HepG2 (cell line): ENCODE measurements around the gene HOXD9. TPM values are rescaled to one million over a fixed set of nuclear protein-coding genes. Genes with fewer than 3 reads are reported as not detected.

Source experiments
- ATAC-seq: fragments of 200-7000 bp; cut with Tn5 transposase; 3 replicates; pipeline ENCODE4 v1.9.1; 2020; ENCODE audit warnings: mild to moderate bottlenecking, moderate library complexity
- BruUV-seq: library from RNA; stranded (reverse); fragments of 400-500 nt; replicated peaks from 2 replicates; lab custom pipeline; 2021; lab: Mats Ljungman, UMichigan
- CTCF ChIA-PET: fragments of 300-600 bp; formaldehyde crosslinking; extraction: SDS; loops from one replicate; lab custom pipeline; 2021; ENCODE audit warnings: low total read pairs, inconsistent platforms, low intra/inter-chr PET ratio; lab: Yijun Ruan, JAX
- POLR2A ChIA-PET: fragments of 350-600 bp; sonication (Branson Sonifier 250); formaldehyde crosslinking; loops from one replicate; lab custom pipeline; 2020; ENCODE audit warnings: antibody characterized with exemption, inconsistent platforms; lab: Yijun Ruan, JAX
- DNase-seq: peaks from one replicate; pipeline ENCODE4 v3.0.0-alpha.2; 2015; ENCODE audit warnings: low spot score
- FAIRE-seq: peaks from 3 replicates; lab custom pipeline; 2011; peaks lifted over from hg19 to GRCh38; lab: Jason Lieb, UNC
- H2AFZ ChIP-seq: one replicate; pipeline ENCODE4 v1.6.1; 2011; ENCODE audit warnings: low read length, inconsistent platforms
- H3K27ac ChIP-seq: fragments of 300-600 bp; 3 replicates; pipeline ENCODE4 v1.8.0; 2011; ENCODE audit warnings: mixed run types, mild to moderate bottlenecking, mixed read lengths, low read length, inconsistent platforms; ENCODE audit not compliant: insufficient read depth; ENCODE audit errors: extremely low read length
- H3K27me3 ChIP-seq, 2 experiments: fragments of 200-600 bp in 1 of 2; 2 replicates in 1 of 2; 3 replicates in 1 of 2; pipeline versions ENCODE4 v1.6.0 to v1.8.0; 2011; ENCODE audit warnings: low read length in 2 of 2, mild to moderate bottlenecking in 2 of 2, moderate library complexity in 2 of 2, inconsistent platforms in 1 of 2; ENCODE audit not compliant: insufficient read depth in 2 of 2, control insufficient read depth in 1 of 2
- H3K36me3 ChIP-seq, 2 experiments: fragments of 200-600 bp in 1 of 2; replicated peaks in 1 of 2; 2 replicates in 1 of 2; 3 replicates in 1 of 2; pipeline versions ENCODE4 v1.5.1 to v1.8.0; 2011; ENCODE audit warnings: low read length in 2 of 2, inconsistent platforms in 1 of 2; ENCODE audit not compliant: insufficient read depth in 2 of 2, control insufficient read depth in 1 of 2
- H3K4me1 ChIP-seq: 2 replicates; pipeline ENCODE4 v1.5.1; 2012; ENCODE audit warnings: low read length, inconsistent platforms; ENCODE audit not compliant: insufficient read depth
- H3K4me2 ChIP-seq: 2 replicates; pipeline ENCODE4 v1.6.0; 2011; ENCODE audit warnings: low read depth, low read length, inconsistent platforms
- H3K4me3 ChIP-seq, 3 experiments: fragments of 200-600 bp in 1 of 3; sonication (generic), shearing (Covaris generic) in 1 of 3; replicated peaks in 1 of 3; 2 replicates each; pipeline ENCODE4 v1.5.1; 2011 to 2016; ENCODE audit warnings: low read length in 3 of 3, inconsistent platforms in 2 of 3, low read depth in 2 of 3, mild to moderate bottlenecking in 2 of 3, control low read depth in 1 of 3, mixed read lengths in 1 of 3; ENCODE audit not compliant: insufficient read depth in 1 of 3
- H3K79me2 ChIP-seq: one replicate; pipeline ENCODE4 v1.6.1; 2011; ENCODE audit warnings: low read length, inconsistent platforms; ENCODE audit not compliant: insufficient read depth
- H3K9ac ChIP-seq: 2 replicates; pipeline ENCODE4 v1.6.0; 2011; ENCODE audit warnings: mild to moderate bottlenecking, low read depth, low read length, inconsistent platforms; ENCODE audit not compliant: insufficient read depth
- H3K9me3 ChIP-seq: 2 replicates; pipeline ENCODE4 v1.5.1; 2012; ENCODE audit warnings: mild to moderate bottlenecking, low read length
- H4K20me1 ChIP-seq: 2 replicates; pipeline ENCODE4 v1.6.0; 2011; ENCODE audit warnings: inconsistent platforms, mild to moderate bottlenecking, low read length, moderate library complexity; ENCODE audit not compliant: insufficient read depth
- ARHGAP35 ChIP-seq: sonication (generic); formaldehyde crosslinking; IDR thresholded peaks from 2 replicates; pipeline ENCODE4 v1.9.0; 2022; ENCODE audit warnings: mild to moderate bottlenecking, inconsistent platforms, moderate library complexity, missing genetic modification reagents, borderline replicate concordance
- NCOA1 ChIP-seq: sonication (generic); formaldehyde crosslinking; IDR thresholded peaks from 2 replicates; pipeline ENCODE4 v1.9.0; 2021; ENCODE audit warnings: missing genetic modification reagents
- NFKBIZ ChIP-seq: IDR thresholded peaks from 2 replicates; pipeline ENCODE4 v1.6.1; 2018; ENCODE audit warnings: missing genetic modification reagents, missing compliant biosample characterization
- RARG ChIP-seq: sonication (generic); formaldehyde crosslinking; IDR thresholded peaks from 2 replicates; pipeline ENCODE4 v1.4.0; 2020; ENCODE audit warnings: low read depth, mild to moderate bottlenecking, missing genetic modification reagents
- SMC3 ChIP-seq: IDR thresholded peaks from 2 replicates; pipeline ENCODE4 v1.6.1; 2011; ENCODE audit warnings: low read length, improper control_type of control experiment
- SRSF9 ChIP-seq: fragments of 200-400 bp; formaldehyde crosslinking; IDR thresholded peaks from 2 replicates; pipeline ENCODE4 v1.6.1; 2018; ENCODE audit warnings: borderline replicate concordance, mild to moderate bottlenecking, low read depth, low read length; ENCODE audit not compliant: insufficient read depth, poor library complexity, severe bottlenecking
- ZBTB7A ChIP-seq: sonication (generic); formaldehyde crosslinking; IDR thresholded peaks from 2 replicates; pipeline ENCODE4 v1.8.0; 2022; ENCODE audit warnings: mild to moderate bottlenecking, missing genetic modification reagents
- ZFP1 ChIP-seq: IDR thresholded peaks from 2 replicates; pipeline ENCODE4 v1.6.1; 2016
- ZNF225 ChIP-seq: sonication (generic); formaldehyde crosslinking; IDR thresholded peaks from 2 replicates; pipeline ENCODE4 v1.4.0; 2020; ENCODE audit warnings: mild to moderate bottlenecking, missing genetic modification reagents
- ZNF230 ChIP-seq: sonication (generic); formaldehyde crosslinking; IDR thresholded peaks from 2 replicates; pipeline ENCODE4 v1.4.0; 2020; ENCODE audit warnings: mild to moderate bottlenecking, missing genetic modification reagents
- ZNF441 ChIP-seq: sonication (generic); formaldehyde crosslinking; IDR thresholded peaks from 2 replicates; pipeline ENCODE4 v1.7.0; 2021; ENCODE audit warnings: missing genetic modification reagents, borderline replicate concordance
- ZSCAN22 ChIP-seq: sonication (generic); formaldehyde crosslinking; IDR thresholded peaks from 2 replicates; pipeline ENCODE4 v1.4.0; 2020; ENCODE audit warnings: mild to moderate bottlenecking, missing genetic modification reagents
- WGBS: methylation state at CpG from one replicate; pipeline ENCODE4 v1.1.6; 2017; ENCODE audit warnings: low lambda C conversion rate; 5-methylcytosine and 5-hydroxymethylcytosine counted together
- in situ Hi-C: cut with HindIII; loops from 2 replicates; pipeline ENCODE4 v1.10.0; 2017; ENCODE audit warnings: low pct_unique_long_range_greater_than_20kb; ENCODE audit not compliant: extremely low pct_ligation_motif_present
- intact Hi-C: fragments of 100-400 bp; cut with micrococcal nuclease; formaldehyde crosslinking; loops from one replicate; pipeline ENCODE4 v1.10.0; 2022; ENCODE audit not compliant: unreplicated experiment
- polyA plus RNA-seq, 8 experiments: library from polyadenylated mRNA; depleted of rRNA in 3 of 8; stranded (reverse) in 7 of 8; unstranded in 1 of 8; fragments of >200 nt; fragmentation: Illumina TruSeq in 4 of 8; extraction: Trizol in 4 of 8; gene quantifications; 2 replicates each; pipeline versions ENCODE4 v1.2.1 to v1.2.3, GENCODE V29; 2011 to 2016; ENCODE audit warnings: low read depth in 4 of 8, missing spikeins in 1 of 8, mixed read lengths in 1 of 8; ENCODE audit not compliant: insufficient read depth in 1 of 8
- total RNA-seq, 5 experiments: library from RNA; depleted of rRNA; stranded (reverse); fragments of >200 nt; fragmentation: Illumina TruSeq; extraction: Trizol; gene quantifications; 2 replicates each; pipeline ENCODE4 v1.2.3, GENCODE V29; 2016; ENCODE audit warnings: low read depth in 1 of 5
- TF ChIP-seq, protein P1 (sequence below): sonication (generic); formaldehyde crosslinking; conservative IDR thresholded peaks from 2 replicates; pipeline ENCODE4 v1.8.1; 2023; ENCODE audit warnings: missing genetic modification reagents
- TF ChIP-seq, protein P2 (sequence below): conservative IDR thresholded peaks from 2 replicates; pipeline ENCODE4 v1.6.1; 2018; ENCODE audit warnings: missing genetic modification reagents
- TF ChIP-seq, protein P3 (sequence below): sonication (generic); formaldehyde crosslinking; conservative IDR thresholded peaks from 2 replicates; pipeline ENCODE4 v1.4.0; 2020; ENCODE audit warnings: missing genetic modification reagents

The HOXD9 gene
- total and polyA plus RNA-seq, 2 of the 13 experiments (the other 11 are each of a cell fraction or from before 2014, with no cell fraction given), result not detected

DNA sequence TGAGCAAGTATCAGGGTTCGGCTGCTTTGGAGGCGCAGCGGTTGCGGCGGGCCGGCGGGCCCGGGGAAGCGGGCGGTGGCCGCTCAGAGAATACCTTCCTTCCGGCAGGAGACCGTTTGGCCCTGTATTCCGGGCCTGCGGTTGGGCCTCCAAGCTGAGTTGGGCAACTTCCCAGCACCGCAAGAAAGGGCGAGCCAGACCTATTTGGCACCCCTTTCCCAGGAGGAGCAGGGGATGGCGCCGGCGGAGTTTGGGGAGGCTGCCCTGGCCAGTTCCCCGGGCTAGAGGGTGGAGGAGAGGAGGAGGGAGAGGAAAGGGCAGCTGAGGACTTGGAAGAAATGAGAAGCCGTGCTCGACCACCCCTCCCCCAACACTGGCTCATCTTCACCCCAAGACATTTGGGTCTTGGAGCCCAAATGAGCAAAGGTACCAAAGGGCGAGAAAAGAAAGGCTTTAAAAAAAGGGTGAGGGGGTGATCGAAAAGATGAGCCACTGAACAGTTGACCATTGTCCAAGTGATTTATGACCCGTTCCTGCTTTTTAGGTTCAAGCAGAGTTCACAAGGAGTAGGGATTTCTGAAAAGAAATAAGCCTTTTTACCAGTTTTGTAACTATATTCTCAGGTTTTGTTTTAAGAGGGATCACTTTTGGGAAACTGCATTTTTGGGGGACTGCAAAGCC, 43.0 kb downstream of the HOXD9 start:
- TF ChIP-seq ZBTB7A (CRISPR knock-in tag) (no peak), ZNF441 (CRISPR knock-in tag) (no peak), ZSCAN22 (CRISPR knock-in tag) (no peak), ARHGAP35 (CRISPR knock-in tag) (no peak), ZFP1 (CRISPR knock-in tag) (no peak), RARG (CRISPR knock-in tag) (no peak), NFKBIZ (no peak), SMC3 (no peak), ZNF225 (no peak), ZNF230 (no peak), SRSF9 (no peak), NCOA1 (CRISPR knock-in tag) (no peak)
- TF ChIP-seq, protein P1, sequence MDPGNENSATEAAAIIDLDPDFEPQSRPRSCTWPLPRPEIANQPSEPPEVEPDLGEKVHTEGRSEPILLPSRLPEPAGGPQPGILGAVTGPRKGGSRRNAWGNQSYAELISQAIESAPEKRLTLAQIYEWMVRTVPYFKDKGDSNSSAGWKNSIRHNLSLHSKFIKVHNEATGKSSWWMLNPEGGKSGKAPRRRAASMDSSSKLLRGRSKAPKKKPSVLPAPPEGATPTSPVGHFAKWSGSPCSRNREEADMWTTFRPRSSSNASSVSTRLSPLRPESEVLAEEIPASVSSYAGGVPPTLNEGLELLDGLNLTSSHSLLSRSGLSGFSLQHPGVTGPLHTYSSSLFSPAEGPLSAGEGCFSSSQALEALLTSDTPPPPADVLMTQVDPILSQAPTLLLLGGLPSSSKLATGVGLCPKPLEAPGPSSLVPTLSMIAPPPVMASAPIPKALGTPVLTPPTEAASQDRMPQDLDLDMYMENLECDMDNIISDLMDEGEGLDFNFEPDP (CRISPR knock-in tag), result no peak
- TF ChIP-seq, protein P2, sequence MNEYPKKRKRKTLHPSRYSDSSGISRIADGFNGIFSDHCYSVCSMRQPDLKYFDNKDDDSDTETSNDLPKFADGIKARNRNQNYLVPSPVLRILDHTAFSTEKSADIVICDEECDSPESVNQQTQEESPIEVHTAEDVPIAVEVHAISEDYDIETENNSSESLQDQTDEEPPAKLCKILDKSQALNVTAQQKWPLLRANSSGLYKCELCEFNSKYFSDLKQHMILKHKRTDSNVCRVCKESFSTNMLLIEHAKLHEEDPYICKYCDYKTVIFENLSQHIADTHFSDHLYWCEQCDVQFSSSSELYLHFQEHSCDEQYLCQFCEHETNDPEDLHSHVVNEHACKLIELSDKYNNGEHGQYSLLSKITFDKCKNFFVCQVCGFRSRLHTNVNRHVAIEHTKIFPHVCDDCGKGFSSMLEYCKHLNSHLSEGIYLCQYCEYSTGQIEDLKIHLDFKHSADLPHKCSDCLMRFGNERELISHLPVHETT, result no peak
- TF ChIP-seq, protein P3, sequence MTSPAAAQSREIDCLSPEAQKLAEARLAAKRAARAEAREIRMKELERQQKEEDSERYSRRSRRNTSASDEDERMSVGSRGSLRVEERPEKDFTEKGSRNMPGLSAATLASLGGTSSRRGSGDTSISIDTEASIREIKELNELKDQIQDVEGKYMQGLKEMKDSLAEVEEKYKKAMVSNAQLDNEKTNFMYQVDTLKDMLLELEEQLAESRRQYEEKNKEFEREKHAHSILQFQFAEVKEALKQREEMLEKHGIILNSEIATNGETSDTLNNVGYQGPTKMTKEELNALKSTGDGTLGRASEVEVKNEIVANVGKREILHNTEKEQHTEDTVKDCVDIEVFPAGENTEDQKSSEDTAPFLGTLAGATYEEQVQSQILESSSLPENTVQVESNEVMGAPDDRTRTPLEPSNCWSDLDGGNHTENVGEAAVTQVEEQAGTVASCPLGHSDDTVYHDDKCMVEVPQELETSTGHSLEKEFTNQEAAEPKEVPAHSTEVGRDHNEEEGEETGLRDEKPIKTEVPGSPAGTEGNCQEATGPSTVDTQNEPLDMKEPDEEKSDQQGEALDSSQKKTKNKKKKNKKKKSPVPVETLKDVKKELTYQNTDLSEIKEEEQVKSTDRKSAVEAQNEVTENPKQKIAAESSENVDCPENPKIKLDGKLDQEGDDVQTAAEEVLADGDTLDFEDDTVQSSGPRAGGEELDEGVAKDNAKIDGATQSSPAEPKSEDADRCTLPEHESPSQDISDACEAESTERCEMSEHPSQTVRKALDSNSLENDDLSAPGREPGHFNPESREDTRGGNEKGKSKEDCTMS, result no peak
- Histone ChIP-seq H3K27me3 (peaks cover 14 to 89% of the 10 kb centered on the region in 2 experiments), H3K79me2 (no peaks in the 10 kb centered on the region), H2AFZ (no peak overlapping the region), H3K4me2 (no peak overlapping the region), H4K20me1 (no peaks in the 10 kb centered on the region), H3K9me3 (no peaks in the 10 kb centered on the region), H3K9ac (no peak overlapping the region), H3K27ac (no peak overlapping the region), H3K4me1 (peaks cover 35% of the 10 kb centered on the region), H3K36me3 (no peaks in the 10 kb centered on the region), H3K4me3 (no peak overlapping the region)
- 54% methylated on average over 25 of the region's 26 CpGs for WGBS
- ATAC-seq (no peak), DNase-seq (no peak), FAIRE-seq (peak; percentile 44)
- intact Hi-C loops (no loop called here), in situ Hi-C loops (no loop called here)
- CTCF ChIA-PET, result no interaction called here
- POLR2A ChIA-PET, result no interaction called here
- no TSS peak for BruUV-seq
